HEK293T (cell line): Measurements from ENCODE around the gene RFX4.

Experiments used
- ARNT ChIP-seq: fragments of 450-650 bp; IDR thresholded peaks from 2 replicates; pipeline ENCODE4 v1.6.1; 2017; ENCODE audit warnings: mild to moderate bottlenecking
- BHLHE40 ChIP-seq: fragments of 450-650 bp; IDR thresholded peaks from 2 replicates; pipeline ENCODE4 v1.6.1; 2016; ENCODE audit warnings: mild to moderate bottlenecking, moderate library complexity, borderline replicate concordance
- ELF4 ChIP-seq: fragments of 450-650 bp; IDR thresholded peaks from 2 replicates; pipeline ENCODE4 v1.6.1; 2017; ENCODE audit warnings: antibody characterized with exemption
- FOXA1 ChIP-seq: fragments of 450-650 bp; IDR thresholded peaks from 2 replicates; pipeline ENCODE4 v1.6.1; 2016; ENCODE audit warnings: mild to moderate bottlenecking
- FOXK2 ChIP-seq: fragments of 450-650 bp; IDR thresholded peaks from 2 replicates; pipeline ENCODE4 v1.6.1; 2016; ENCODE audit warnings: mild to moderate bottlenecking
- FOXM1 ChIP-seq: fragments of 450-650 bp; IDR thresholded peaks from 2 replicates; pipeline ENCODE4 v1.6.1; 2017; ENCODE audit warnings: mild to moderate bottlenecking, borderline replicate concordance
- SP1 ChIP-seq: fragments of 450-650 bp; IDR thresholded peaks from 2 replicates; pipeline ENCODE4 v1.6.1; 2017
- SUZ12 ChIP-seq: fragments of 450-650 bp; IDR thresholded peaks from 2 replicates; pipeline ENCODE4 v1.6.1; 2016; ENCODE audit warnings: mild to moderate bottlenecking
- ZNF384 ChIP-seq: fragments of 450-650 bp; IDR thresholded peaks from 2 replicates; pipeline ENCODE4 v1.6.1; 2016
- TF ChIP-seq, protein P1 (sequence below): fragments of 450-650 bp; IDR thresholded peaks from 2 replicates; pipeline ENCODE4 v1.6.1; 2016

DNA sequence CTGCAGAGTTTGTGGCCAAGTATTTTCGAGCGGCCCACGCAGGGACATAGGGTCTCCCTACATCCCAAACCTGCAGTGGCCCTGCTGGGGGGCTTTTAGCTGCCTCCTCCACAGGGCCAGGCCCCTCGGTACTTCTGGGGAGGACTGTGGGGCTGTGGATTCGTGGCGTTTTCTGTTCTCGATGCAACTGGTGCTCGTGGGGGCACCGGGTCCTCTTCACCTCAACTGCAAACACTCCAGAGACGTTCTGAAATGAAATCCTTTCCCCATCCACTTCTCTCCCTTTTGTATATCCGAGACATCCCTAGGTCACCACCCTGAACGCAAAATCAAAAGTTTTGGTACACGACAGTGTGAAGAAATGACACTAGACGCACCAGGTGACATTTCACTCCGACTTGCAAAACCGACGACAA, 2.3 kb downstream of the RFX4 start:
- TF ChIP-seq ARNT (no peak), ELF4 (no peak), SP1 (no peak), ZNF384 (no peak), FOXM1 (no peak), BHLHE40 (no peak), FOXK2 (no peak), FOXA1 (no peak), SUZ12 (no peak)
- TF ChIP-seq, protein P1, sequence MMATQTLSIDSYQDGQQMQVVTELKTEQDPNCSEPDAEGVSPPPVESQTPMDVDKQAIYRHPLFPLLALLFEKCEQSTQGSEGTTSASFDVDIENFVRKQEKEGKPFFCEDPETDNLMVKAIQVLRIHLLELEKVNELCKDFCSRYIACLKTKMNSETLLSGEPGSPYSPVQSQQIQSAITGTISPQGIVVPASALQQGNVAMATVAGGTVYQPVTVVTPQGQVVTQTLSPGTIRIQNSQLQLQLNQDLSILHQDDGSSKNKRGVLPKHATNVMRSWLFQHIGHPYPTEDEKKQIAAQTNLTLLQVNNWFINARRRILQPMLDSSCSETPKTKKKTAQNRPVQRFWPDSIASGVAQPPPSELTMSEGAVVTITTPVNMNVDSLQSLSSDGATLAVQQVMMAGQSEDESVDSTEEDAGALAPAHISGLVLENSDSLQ, result no peak
